ENCODE data around the gene C1orf21.

DNA sequence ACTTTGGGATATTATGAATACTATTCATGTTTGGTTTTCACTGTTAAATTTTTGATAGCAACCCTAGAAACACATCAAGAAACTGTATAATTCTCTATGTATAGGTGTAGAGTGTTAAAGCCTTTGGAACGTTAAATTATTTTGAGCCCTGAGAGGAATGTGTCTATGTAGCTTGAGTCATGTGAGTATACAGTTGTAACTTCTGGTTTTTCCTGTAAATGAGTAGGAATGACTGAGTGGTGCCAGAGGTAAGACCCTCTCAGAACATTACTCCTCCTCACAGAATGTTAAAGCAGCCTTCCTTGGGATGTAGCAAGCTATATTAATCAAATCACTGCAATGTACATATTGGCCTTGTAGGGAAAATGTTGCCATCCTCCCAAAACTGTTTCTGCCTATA is 69.0 kb downstream of the C1orf21 start:
- TF ChIP-seq CTCF (IDR thresholded peaks at IDR 0.05) (no peak), POLR2A (IDR thresholded peaks at IDR 0.05) (no peak)

All from body of pancreas (tissue), 4 donors.